ENCODE measurements around the gene TFF2.

TFF2 gene

GRCh38 chr21:42338729-42339715 lies 11.8 kb downstream of the TFF2 start (continued):
- TF ChIP-seq ISL1 (CRISPR knock-in tag; IDR thresholded peaks at IDR 0.05) (no peak), ARNTL (CRISPR knock-in tag; IDR thresholded peaks at IDR 0.05; ENCODE audit: borderline replicate concordance, low read depth) (no peak), CSDC2 (CRISPR knock-in tag; IDR thresholded peaks at IDR 0.05) (no peak), PATZ1 (CRISPR knock-in tag; IDR thresholded peaks at IDR 0.05; ENCODE audit: borderline replicate concordance) (no peak)

- ATAC-seq: no peak
- TF ChIP-seq ESRRG (CRISPR knock-in tag; IDR thresholded peaks at IDR 0.05) (no peak), ZNF565 (CRISPR knock-in tag; conservative IDR thresholded peaks at IDR 0.05; ENCODE audit: low read depth) (no peak), TOX (CRISPR knock-in tag; IDR thresholded peaks at IDR 0.05; ENCODE audit: borderline replicate concordance) (no peak), RARB (CRISPR knock-in tag; IDR thresholded peaks at IDR 0.05) (no peak), CSRNP3 (CRISPR knock-in tag; IDR thresholded peaks at IDR 0.05) (no peak), OSR1 (CRISPR knock-in tag; IDR thresholded peaks at IDR 0.05) (no peak), PPARA (CRISPR knock-in tag; IDR thresholded peaks at IDR 0.05; ENCODE audit: borderline replicate concordance) (no peak), ZNF8 (CRISPR knock-in tag; IDR thresholded peaks at IDR 0.05) (no peak), SNAI2 (CRISPR knock-in tag; IDR thresholded peaks at IDR 0.05) (no peak), ZFP30 (CRISPR knock-in tag; IDR thresholded peaks at IDR 0.05) (no peak), ZNF70 (CRISPR knock-in tag; IDR thresholded peaks at IDR 0.05) (no peak), ARNTL (CRISPR knock-in tag; IDR thresholded peaks at IDR 0.05; ENCODE audit: borderline replicate concordance, low read depth) (no peak), ISL1 (CRISPR knock-in tag; IDR thresholded peaks at IDR 0.05) (no peak), CSDC2 (CRISPR knock-in tag; IDR thresholded peaks at IDR 0.05) (no peak), CREB5 (CRISPR knock-in tag; IDR thresholded peaks at IDR 0.05; ENCODE audit: low read depth) (no peak), PATZ1 (CRISPR knock-in tag; IDR thresholded peaks at IDR 0.05; ENCODE audit: borderline replicate concordance) (no peak), BACH2 (CRISPR knock-in tag; IDR thresholded peaks at IDR 0.05; ENCODE audit: borderline replicate concordance) (no peak), GLIS3 (CRISPR knock-in tag; IDR thresholded peaks at IDR 0.05) (no peak), ZC3H10 (CRISPR knock-in tag; IDR thresholded peaks at IDR 0.05) (no peak)
Observed at GRCh38 chr21:42337830-42338728, 12.7 kb downstream of the TFF2 start.

GRCh38 chr21:42337276-42337675 lies 13.5 kb downstream of the TFF2 start:
- ATAC-seq: no peak
- TF ChIP-seq ARNTL (CRISPR knock-in tag; IDR thresholded peaks at IDR 0.05; ENCODE audit: borderline replicate concordance, low read depth) (no peak), ZNF70 (CRISPR knock-in tag; IDR thresholded peaks at IDR 0.05) (no peak), BACH2 (CRISPR knock-in tag; IDR thresholded peaks at IDR 0.05; ENCODE audit: borderline replicate concordance) (no peak), ISL1 (CRISPR knock-in tag; IDR thresholded peaks at IDR 0.05) (no peak), ZFP3 (CRISPR knock-in tag; IDR thresholded peaks at IDR 0.05) (no peak), ZC3H10 (CRISPR knock-in tag; IDR thresholded peaks at IDR 0.05) (no peak), POU6F1 (CRISPR knock-in tag; IDR thresholded peaks at IDR 0.05; ENCODE audit: borderline replicate concordance, low read depth) (no peak), CREB5 (CRISPR knock-in tag; IDR thresholded peaks at IDR 0.05; ENCODE audit: low read depth) (no peak), ZNF565 (CRISPR knock-in tag; conservative IDR thresholded peaks at IDR 0.05; ENCODE audit: low read depth) (no peak), CSDC2 (CRISPR knock-in tag; IDR thresholded peaks at IDR 0.05) (no peak), GLIS3 (CRISPR knock-in tag; IDR thresholded peaks at IDR 0.05) (no peak), CSRNP3 (CRISPR knock-in tag; IDR thresholded peaks at IDR 0.05) (no peak), TOX (CRISPR knock-in tag; IDR thresholded peaks at IDR 0.05; ENCODE audit: borderline replicate concordance) (no peak), ZFP30 (CRISPR knock-in tag; IDR thresholded peaks at IDR 0.05) (no peak)

Data from SK-N-SH treated with all-trans-retinoic acid at 6 μM for 48 hours (cell line).